Stimulated activated memory B cell treated with anti-CD40 and anti-IgM and Interleukin-4, amounts not matched to agents 10 μg/mL and 1 μg/mL and 100 μg/mL, for 72 hours (primary cell): ENCODE results near the gene EPHX1.
A peak's percentile ranks its signal among the peaks of the same experiment; 100 is the strongest.
"Not testable (repeated sequence)": the region's sequence is repeated elsewhere in the genome, so short reads cannot be mapped to it uniquely, and the experiment has no call there.

Source experiments
- ATAC-seq: fragments of 150-1000 bp; cut with Tn5 transposase; 2 replicates; pipeline ENCODE4 v1.10.0; 2021
- H3K27ac Mint-ChIP-seq: one replicate; pipeline ENCODE4 v1.8.0; 2022; ENCODE audit warnings: mild to moderate bottlenecking, mixed read lengths
- H3K27me3 Mint-ChIP-seq: one replicate; pipeline ENCODE4 v1.8.0; 2022; ENCODE audit warnings: mixed read lengths
- H3K36me3 Mint-ChIP-seq: one replicate; pipeline ENCODE4 v1.8.0; 2022; ENCODE audit warnings: mixed read lengths
- H3K4me1 Mint-ChIP-seq: one replicate; pipeline ENCODE4 v1.8.0; 2022; ENCODE audit warnings: mixed read lengths
- H3K4me3 Mint-ChIP-seq: one replicate; pipeline ENCODE4 v1.8.0; 2022; ENCODE audit warnings: mild to moderate bottlenecking, moderate library complexity, mixed read lengths
- H3K9me3 Mint-ChIP-seq: one replicate; pipeline ENCODE4 v1.8.0; 2022; ENCODE audit warnings: mixed read lengths

EPHX1 gene

DNA sequence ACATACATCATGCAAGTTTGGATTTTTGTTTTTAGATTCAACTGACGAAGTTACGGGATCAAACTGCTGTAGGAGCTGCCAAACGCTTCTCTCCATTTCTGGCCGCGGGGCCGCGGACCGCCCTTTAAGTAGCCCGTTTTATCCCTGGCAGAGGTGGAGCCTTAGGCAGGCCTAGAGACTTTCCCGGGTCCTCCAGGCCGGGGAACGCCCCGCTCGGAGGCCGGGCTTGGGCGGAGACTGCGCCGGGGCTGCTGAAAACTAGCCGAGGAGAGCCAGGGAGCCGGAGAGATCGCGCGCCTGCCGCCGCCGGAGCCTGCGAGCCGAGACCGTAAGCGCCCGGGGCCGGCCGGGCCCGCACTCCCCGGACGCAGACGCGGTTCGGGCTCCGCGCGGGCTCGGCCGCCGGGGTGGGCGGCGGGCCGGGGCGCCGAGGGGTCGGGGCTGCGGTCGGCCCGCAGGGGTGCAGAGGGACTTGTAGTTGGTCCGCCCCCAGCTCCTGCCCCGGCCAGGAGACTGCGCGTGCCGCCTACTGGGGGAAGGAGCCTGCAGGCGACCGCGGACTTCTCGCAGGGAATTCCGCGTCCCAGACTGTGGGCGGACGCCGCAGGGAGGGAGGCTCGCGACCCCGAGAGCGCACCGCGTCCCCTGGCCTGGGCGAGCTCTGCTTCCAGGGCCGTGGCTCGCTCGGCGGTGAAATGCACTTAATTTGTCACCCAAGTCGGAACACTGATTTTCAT, at the start of gene EPHX1:
EPHX1 (plus strand) TSS at position 283 of the 737 bp plus-strand sequence. CDS start 18,606 bp downstream, outside the sequence.
- Mint-ChIP-seq H3K36me3 (no peaks in the 10 kb centered on the region), H3K9me3 (no peaks in the 10 kb centered on the region), H3K27ac (peak within 1 kb of the TSS; percentile 64), H3K27me3 (peaks cover 11% of the 10 kb centered on the region), H3K4me3 (peak within 1 kb of the TSS; percentile 87), H3K4me1 (peaks cover 15% of the 10 kb centered on the region)
- ATAC-seq = peak; percentile 88

DNA sequence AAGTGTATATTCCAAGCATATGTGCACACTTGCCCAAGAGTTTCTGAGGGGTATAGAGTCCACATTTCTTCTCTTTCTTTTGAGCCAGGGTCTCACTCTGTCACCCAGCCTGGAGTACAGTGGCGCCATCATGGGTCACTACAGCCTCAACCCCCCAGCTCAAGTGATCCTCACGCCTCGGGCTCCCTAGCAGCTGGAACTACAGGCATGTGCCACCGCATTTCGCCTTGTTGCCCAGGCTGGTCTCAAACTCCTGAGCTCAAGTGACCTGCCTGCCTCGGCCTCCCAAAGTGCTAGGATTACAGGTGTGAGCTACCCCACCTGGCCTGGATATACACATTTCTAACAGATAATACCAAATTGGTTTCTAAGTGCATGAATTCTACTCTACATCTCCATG, 49.4 kb upstream of the EPHX1 start:
- H3K36me3 Mint-ChIP-seq = no peaks in the 10 kb centered on the region
- no peak overlapping the region for H3K27ac Mint-ChIP-seq
- H3K27me3 Mint-ChIP-seq = peaks cover 13% of the 10 kb centered on the region
- H3K4me1 Mint-ChIP-seq = peaks cover 17% of the 10 kb centered on the region
- no peaks in the 10 kb centered on the region for H3K9me3 Mint-ChIP-seq
- H3K4me3 Mint-ChIP-seq = no peak overlapping the region
- no peak for ATAC-seq

DNA sequence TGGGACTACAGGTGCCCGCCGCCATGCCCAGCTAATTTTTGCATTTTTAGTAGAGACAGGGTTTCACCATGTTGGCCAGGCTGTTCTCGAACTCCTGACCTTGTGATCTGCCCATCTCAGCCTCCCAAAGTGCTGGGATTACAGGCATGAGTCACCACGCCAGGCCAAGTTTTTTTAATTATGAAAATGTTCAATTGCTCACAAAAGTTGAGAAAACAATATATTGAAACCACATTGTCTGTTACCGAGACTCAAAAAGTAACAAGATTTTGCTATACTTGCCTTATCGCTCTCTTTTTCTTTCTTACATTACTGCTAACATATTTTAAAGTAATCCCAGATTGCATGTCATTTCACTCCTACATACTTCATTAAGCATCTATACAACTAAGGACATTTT, 48.5 kb upstream of the EPHX1 start:
- H3K4me3 Mint-ChIP-seq, H3K9me3 Mint-ChIP-seq, ATAC-seq, H3K27ac Mint-ChIP-seq, H3K36me3 Mint-ChIP-seq: not testable (repeated sequence)
- H3K27me3 Mint-ChIP-seq = peaks cover 13% of the 10 kb centered on the region
- H3K4me1 Mint-ChIP-seq = peaks cover 17% of the 10 kb centered on the region

DNA sequence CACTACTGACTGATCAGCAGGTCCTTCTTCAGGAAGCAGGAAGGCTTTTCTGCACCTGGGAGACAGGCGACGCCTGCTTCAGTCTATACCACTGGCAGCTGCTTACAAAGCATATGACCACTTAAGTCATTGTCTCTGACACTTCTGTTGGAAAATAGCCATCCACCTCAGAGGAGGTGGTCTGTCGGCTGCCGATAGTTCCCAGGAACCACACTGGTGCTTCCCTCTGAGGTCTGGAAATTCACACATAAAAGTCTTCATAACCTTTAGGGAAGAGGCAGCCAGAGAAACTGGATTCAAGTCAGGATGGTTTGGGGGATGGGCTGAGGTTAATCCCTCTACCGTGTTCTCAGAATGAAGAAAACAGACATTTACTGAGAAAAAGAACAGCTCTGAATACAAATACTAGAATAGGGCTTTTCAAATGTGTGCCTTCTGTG, 47.9 kb upstream of the EPHX1 start:
- Mint-ChIP-seq H3K9me3 (no peaks in the 10 kb centered on the region), H3K4me3 (no peak overlapping the region), H3K36me3 (no peaks in the 10 kb centered on the region), H3K4me1 (peaks cover 17% of the 10 kb centered on the region), H3K27me3 (peaks cover 13% of the 10 kb centered on the region), H3K27ac (no peak overlapping the region)
- ATAC-seq = no peak

DNA sequence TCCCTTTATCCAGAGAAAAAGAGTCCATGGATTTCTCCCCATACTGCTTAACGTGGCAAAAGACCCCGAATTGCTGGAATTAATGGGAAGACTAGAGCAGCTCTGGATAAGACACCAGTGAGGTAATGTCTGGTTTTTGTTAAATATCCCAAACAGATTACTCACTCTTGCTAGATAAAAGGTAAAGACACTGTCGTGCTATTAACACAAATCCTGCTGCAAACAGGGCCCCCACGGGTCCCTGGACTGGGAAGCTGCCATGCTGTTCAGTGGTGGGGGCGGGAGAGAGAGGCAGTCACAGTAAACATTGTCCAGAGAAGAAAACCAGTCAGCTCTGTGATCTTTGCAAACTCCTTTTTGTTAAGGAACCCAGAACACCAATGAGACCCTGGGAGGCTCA, 47.5 kb upstream of the EPHX1 start:
- Mint-ChIP-seq H3K36me3 (no peaks in the 10 kb centered on the region), H3K9me3 (no peaks in the 10 kb centered on the region), H3K27me3 (peaks cover 13% of the 10 kb centered on the region), H3K4me1 (peaks cover 17% of the 10 kb centered on the region), H3K4me3 (no peak overlapping the region), H3K27ac (no peak overlapping the region)
- ATAC-seq = no peak

DNA sequence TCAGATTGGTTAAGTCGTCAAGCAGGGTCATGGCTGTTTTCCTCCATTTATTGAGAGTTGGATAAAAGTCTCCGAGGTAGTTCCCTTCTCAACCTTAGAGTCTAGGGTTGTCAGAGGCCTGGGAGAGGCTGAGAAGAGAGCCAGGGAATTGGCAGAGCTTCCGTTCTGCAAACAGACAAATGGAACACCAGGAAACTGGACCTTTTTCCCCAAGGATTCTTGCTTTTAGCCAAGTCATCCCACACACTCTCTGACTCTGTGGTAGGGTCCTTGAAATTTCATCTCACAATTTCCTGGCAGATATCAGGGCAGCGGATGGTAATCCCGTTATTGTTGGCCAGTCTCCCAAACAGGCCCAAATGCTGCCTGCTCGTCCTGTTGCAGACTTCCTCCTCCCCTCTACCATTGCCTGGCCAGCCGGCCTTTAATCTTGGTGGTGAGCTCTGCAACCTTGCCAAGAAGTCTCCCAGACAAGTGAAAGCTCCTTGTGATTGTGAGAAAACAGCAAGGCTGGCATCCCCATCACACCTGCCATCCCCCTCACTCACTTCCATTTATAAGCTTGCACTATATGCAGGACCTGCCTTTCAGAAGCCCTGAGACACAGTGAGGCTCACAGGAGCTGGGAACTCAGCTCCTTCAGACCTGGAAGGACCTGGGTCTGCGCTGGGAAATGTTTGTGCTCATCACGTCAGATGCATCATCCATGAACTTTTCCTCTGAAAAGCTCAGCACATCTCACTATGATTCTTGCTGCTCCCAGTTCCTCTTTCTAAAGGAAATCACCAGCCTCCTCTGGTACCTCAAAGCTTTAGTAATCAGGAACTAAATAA, 46.0 kb upstream of the EPHX1 start:
- peaks cover 17% of the 10 kb centered on the region for H3K4me1 Mint-ChIP-seq

DNA sequence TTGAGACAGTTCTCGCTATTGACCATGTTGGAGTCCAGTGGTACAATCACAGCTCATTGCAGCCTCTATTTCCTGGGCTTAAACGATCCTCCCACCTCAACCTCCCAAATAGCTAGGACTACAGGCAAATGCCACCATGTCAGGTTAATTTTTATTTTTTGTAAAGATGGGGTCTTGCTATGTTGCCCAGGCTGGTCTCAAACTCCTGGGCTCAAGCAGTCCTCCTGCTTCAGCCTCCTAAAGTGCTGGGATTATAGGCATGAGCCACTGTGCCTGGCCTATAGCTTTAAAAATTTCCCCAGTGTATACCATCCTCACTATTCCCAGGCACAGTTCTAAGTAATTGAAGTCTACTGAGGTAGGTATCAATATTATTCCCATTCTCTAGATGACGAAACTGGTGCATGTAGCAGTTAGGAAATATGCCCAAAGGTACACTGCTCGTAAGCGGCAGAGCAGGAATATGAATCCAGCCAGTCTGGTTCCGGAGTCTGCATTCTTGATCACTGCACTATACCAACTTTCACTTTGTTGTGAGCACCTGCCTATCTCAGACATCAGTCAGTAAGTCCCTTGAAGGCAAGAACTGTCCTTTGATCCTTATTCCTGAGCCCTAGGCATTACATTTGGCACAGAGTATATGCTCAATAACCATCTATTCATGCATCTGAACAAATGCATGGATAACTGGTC, 43.8 kb upstream of the EPHX1 start:
- ATAC-seq = no peak

More for the DNA sequence above, 46.0 kb upstream of the EPHX1 start:
- no peaks in the 10 kb centered on the region for H3K36me3 Mint-ChIP-seq
- peak; percentile 47 for ATAC-seq
- peaks cover 23% of the 10 kb centered on the region for H3K27me3 Mint-ChIP-seq
- no peak overlapping the region for H3K27ac Mint-ChIP-seq
- no peak overlapping the region for H3K4me3 Mint-ChIP-seq
- no peaks in the 10 kb centered on the region for H3K9me3 Mint-ChIP-seq

DNA sequence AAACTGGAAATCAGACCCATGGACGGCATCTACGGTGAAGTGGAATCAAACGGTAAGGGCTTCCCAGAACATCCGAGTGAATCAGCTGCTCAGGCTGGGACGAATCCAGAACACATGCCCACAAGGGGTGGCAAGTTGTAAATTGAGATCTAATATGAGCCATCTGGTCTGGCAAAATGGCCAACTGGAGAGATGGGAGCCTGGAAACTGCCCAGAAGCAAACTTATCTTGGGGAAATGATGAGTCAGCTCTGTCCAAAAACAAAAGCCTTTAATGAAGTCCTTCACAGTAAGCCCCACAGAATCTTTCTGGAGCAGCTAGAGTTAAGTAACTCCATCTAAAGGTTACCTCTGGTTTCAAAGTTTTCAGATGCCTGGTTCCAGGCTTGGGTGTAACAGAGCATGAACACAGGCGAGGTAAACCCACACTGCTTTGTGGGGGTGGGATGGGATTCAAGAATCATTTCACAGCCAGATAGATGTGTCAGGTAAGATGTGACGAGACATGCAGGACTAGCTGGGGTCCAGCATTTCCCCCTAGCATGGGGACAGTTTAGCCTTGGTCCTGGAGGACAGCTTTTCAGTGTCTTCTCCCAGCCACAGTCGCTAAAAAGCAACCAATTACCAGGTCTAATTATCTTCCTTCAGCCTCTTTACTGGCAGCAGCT, 42.8 kb upstream of the EPHX1 start:
- Mint-ChIP-seq H3K27ac (no peak overlapping the region), H3K4me1 (peaks cover 17% of the 10 kb centered on the region), H3K4me3 (no peak overlapping the region)

More for the DNA sequence above, 43.8 kb upstream of the EPHX1 start:
- Mint-ChIP-seq H3K9me3 (no peaks in the 10 kb centered on the region), H3K27me3 (peaks cover 16% of the 10 kb centered on the region), H3K36me3 (no peaks in the 10 kb centered on the region), H3K4me3 (no peak overlapping the region), H3K4me1 (peaks cover 17% of the 10 kb centered on the region), H3K27ac (no peak overlapping the region)

DNA sequence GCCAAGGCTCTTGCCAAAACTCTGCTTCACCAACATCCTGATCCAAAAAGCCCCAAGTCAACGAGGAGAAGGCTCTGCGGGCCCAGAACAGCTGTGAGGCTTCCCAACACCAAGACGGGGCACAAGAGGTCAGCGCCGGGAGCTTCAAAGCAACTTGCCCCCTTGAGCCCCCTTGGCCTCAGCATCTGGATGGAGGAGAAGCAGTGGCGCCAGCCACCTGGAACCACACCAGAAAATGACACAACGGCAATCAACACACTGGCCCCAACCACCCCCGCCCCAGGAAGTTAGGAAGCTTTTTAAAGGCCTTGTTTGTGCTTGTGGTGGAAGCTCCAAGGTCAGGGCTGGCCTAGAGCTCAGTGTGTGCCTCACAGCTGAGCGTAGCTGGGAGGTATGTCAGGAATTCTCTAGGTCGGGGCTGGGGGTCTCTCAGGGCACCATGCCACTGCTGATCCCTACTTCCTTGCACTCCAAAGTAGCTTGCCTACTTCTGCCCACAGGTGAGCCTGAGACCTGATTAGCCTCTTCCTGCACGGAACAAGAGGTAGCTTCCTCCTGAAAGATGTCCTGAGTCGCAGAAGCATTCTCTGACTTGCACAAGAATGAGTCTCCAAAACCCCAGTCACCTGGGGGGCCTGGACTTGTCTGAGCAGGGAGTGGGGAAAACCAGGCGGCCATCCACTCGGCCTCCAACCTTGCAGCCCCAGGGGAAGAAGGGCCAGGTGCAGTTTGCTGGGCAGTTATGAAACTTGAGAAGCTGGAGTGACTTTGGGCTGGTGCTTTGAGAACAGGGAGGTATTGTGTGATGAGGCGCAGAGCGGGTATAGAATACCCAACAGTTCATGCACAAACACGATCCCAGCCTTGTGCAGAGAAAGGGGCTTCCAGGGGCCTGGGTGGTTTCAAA, 42.0 kb upstream of the EPHX1 start:
- no peak overlapping the region for H3K4me3 Mint-ChIP-seq
- H3K36me3 Mint-ChIP-seq = no peaks in the 10 kb centered on the region
- ATAC-seq = no peak
- H3K27ac Mint-ChIP-seq = no peak overlapping the region
- H3K27me3 Mint-ChIP-seq = peaks cover 10% of the 10 kb centered on the region
- H3K9me3 Mint-ChIP-seq = no peaks in the 10 kb centered on the region
- H3K4me1 Mint-ChIP-seq = peaks cover 17% of the 10 kb centered on the region

More for the DNA sequence above, 42.8 kb upstream of the EPHX1 start:
- ATAC-seq = no peak
- Mint-ChIP-seq H3K36me3 (no peaks in the 10 kb centered on the region), H3K27me3 (peaks cover 10% of the 10 kb centered on the region), H3K9me3 (no peaks in the 10 kb centered on the region)

DNA sequence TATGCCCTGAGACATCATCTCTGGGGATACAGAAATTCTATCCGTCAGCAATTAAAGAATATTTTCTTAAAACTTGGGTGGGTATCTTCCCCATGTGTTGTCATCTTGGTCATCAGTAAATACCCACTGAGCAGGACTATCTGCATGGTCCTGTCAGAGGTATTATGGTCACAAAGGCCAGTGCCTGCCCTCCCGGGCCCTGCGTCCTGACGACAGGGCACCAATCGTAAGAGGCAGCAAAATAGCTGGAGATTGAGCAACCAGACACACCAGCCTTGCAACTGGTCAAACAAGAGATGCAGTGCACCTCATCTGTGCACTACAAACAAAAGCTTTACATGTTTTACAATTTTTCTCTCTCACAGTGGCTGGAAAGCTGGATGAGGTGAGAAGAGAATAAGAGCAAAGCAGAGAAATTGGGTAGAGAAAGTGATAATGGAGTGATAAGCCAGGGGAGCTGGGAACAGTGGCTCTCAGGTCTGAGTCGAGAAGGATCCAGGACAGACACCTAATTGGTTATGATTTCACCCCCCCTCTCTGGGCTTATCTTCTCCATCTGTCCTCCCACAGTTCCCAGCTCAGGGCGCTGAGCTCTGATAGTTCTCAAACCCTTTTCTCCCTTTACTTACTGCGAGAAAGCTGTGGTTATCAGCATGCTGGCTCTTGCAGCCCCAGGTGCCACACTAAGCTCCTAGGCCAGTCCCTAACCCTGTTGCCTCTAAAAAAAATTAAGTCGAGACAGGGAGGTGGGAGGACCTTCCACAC, 41.1 kb upstream of the EPHX1 start:
- ATAC-seq = no peak
- H3K4me1 Mint-ChIP-seq = peaks cover 16% of the 10 kb centered on the region
- no peaks in the 10 kb centered on the region for H3K36me3 Mint-ChIP-seq
- H3K4me3 Mint-ChIP-seq = no peak overlapping the region
- H3K27me3 Mint-ChIP-seq = peaks cover 10% of the 10 kb centered on the region
- H3K27ac Mint-ChIP-seq = no peak overlapping the region
- no peaks in the 10 kb centered on the region for H3K9me3 Mint-ChIP-seq

DNA sequence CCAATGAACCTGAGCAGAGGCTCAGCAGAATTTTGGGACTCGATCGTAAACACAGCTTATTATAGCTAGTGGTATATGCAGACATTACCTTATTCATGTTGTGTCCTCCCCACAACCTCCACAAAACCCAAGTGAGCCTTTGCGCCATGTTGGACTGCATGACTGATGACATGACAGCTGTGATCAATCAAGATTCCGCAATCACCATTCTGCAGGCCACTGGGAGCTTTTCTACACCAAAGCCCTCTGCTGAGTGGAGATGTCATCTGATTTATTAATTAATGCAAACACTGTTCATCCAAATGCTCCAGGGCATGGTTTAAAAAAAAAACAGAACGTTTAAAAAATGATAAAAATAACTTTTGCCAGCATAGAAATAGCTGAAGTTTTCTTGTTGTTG, 40.2 kb upstream of the EPHX1 start:
- H3K4me3 Mint-ChIP-seq = no peak overlapping the region

DNA sequence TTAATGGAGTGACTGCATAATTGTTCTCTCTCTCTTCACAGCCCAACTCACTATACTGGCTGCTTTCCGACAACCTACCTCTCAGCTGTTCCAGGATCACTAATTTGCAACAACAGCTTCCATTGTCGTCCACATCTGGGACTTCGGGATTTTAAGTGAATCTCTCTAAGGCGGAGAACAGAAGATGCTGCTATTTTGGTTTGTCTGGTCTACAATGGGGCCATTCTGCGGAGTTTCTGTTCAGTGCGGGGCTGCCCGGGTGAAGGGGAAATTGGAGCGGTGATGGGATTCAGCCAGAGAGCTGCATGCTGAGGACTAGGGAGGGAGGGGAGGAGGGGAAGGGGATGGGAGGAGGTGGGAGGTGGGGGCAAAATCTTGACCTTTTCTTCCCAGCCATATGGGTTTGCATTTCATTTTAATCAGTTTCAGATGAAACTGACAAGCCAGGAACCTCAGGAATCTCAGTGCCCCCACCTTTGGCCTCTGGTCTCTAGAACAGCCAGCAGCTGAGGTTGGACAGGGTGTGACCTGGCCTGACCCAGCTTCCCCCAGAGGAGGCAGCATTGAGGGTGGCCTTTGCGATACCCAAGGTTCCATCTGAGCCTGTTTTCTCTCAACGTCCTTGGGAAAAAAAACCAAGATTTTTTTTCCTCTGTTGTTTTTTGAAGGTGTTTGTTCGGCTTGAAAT, 39.2 kb upstream of the EPHX1 start:
- no peak for ATAC-seq
- Mint-ChIP-seq H3K4me1 (peaks cover 6% of the 10 kb centered on the region), H3K9me3 (no peaks in the 10 kb centered on the region), H3K27ac (no peak overlapping the region), H3K4me3 (no peak overlapping the region), H3K27me3 (peaks cover 10% of the 10 kb centered on the region), H3K36me3 (no peaks in the 10 kb centered on the region)

More for the DNA sequence above, 40.2 kb upstream of the EPHX1 start:
- H3K27me3 Mint-ChIP-seq = peaks cover 10% of the 10 kb centered on the region
- H3K4me1 Mint-ChIP-seq = peaks cover 9% of the 10 kb centered on the region
- no peaks in the 10 kb centered on the region for H3K9me3 Mint-ChIP-seq
- no peak overlapping the region for H3K27ac Mint-ChIP-seq
- no peaks in the 10 kb centered on the region for H3K36me3 Mint-ChIP-seq
- no peak for ATAC-seq

DNA sequence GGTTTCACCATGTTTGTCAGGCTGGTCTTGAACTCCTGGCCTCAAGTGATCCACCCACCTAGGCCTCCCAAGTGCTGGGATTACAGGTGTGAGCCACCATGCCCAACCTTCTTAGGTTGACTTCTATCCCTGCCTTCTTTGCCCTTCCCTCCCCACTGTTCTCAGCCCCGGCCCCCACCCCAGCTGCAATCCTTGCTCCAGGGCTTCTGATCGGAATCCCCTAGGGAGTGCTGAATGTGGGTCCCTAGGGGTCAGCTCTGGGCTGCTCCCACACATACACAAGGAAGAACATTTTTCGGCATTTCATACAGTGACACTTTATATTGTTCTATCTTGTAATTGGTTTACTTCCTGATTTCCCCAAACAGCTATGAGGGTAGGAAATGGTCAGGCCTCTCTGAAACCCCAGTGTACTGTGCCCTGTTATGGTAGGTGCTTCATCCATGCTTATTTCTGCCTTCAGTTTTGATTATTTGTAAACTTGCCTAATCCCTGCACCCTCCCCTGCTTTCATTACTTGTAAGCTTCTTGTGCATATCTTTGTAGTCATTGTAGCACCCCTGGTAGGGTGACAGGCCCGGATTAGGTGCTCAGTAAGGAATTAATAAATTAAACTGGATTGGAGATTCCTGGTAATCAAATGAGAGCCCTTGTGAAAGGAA, 38.1 kb upstream of the EPHX1 start:
- peaks cover 6% of the 10 kb centered on the region for H3K4me1 Mint-ChIP-seq
- H3K27me3 Mint-ChIP-seq = peaks cover 10% of the 10 kb centered on the region
- no peaks in the 10 kb centered on the region for H3K36me3 Mint-ChIP-seq
- no peak overlapping the region for H3K27ac Mint-ChIP-seq
- no peaks in the 10 kb centered on the region for H3K9me3 Mint-ChIP-seq
- ATAC-seq = no peak
- no peak overlapping the region for H3K4me3 Mint-ChIP-seq
